ENCODE data around the gene RCVRN. TPM values are rescaled to one million over a fixed set of nuclear protein-coding genes. Genes with fewer than 3 reads are reported as not detected.

The RCVRN gene
- total and polyA plus RNA-seq, 3 donors from 2014 or later = 0.32 to 0.63 (median 0.50) TPM

DNA sequence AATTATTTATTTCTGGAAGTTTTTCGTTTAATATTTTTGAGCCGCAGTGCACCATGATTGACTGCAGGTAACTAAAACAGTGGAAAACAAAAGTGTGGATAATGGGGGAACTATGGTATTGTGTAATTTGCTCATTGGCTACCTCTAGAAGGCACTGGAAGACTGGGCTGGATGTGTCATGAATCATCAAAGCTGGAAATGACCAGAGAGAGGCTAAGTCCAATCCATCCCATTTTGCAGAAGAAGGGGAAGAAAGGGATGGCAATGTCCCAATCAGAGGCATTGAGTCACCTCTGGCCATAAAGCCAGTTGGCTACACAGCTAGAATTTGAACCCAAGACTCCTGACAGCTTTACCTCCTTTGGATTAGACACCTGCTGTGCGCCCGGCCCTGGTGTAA is 50.0 kb downstream of the RCVRN start:
- Histone ChIP-seq H3K9me3 (no peaks in the 10 kb centered on the region), H3K4me1 (no peaks in the 10 kb centered on the region), H3K36me3 (ENCODE audit: low read depth, missing control alignments) (no peaks in the 10 kb centered on the region), H3K27ac (no peak overlapping the region), H3K4me3 (no peak overlapping the region), H3K27me3 (no peaks in the 10 kb centered on the region)
- TF ChIP-seq, protein P1, sequence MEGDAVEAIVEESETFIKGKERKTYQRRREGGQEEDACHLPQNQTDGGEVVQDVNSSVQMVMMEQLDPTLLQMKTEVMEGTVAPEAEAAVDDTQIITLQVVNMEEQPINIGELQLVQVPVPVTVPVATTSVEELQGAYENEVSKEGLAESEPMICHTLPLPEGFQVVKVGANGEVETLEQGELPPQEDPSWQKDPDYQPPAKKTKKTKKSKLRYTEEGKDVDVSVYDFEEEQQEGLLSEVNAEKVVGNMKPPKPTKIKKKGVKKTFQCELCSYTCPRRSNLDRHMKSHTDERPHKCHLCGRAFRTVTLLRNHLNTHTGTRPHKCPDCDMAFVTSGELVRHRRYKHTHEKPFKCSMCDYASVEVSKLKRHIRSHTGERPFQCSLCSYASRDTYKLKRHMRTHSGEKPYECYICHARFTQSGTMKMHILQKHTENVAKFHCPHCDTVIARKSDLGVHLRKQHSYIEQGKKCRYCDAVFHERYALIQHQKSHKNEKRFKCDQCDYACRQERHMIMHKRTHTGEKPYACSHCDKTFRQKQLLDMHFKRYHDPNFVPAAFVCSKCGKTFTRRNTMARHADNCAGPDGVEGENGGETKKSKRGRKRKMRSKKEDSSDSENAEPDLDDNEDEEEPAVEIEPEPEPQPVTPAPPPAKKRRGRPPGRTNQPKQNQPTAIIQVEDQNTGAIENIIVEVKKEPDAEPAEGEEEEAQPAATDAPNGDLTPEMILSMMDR (IDR thresholded peaks at IDR 0.05) = no peak
- TF ChIP-seq POLR2A (IDR thresholded peaks at IDR 0.05) = no peak
- WGBS, 2 donors = 91 to 92% methylated on average over 4 of the region's 4 CpGs
- intact Hi-C loops (cut with DNase I; ENCODE audit: low total_unique reads) = no loop called here
- DNase-seq = no peak

DNA sequence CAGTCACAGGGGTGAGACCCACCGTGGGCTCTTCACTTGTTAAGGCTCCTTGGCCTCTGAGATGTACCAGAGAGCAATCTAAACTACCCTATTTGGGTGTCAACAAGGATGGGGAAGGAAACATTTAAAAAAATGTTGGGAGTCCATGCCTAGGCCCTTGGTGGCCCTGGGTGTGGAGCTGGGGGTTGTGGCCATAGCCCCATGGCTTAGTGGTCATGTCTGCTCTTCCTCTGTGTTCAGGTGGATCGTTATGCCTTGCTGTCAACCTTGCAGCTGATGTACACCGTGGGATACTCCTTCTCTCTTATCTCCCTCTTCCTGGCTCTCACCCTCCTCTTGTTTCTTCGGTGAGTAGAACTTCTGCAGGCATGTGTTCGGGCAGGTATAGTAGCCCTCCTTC is 50.8 kb downstream of the RCVRN start:
- Histone ChIP-seq H3K36me3 (ENCODE audit: low read depth, missing control alignments) (no peaks in the 10 kb centered on the region), H3K4me1 (no peaks in the 10 kb centered on the region), H3K27ac (no peak overlapping the region), H3K27me3 (no peaks in the 10 kb centered on the region), H3K4me3 (no peak overlapping the region), H3K9me3 (no peaks in the 10 kb centered on the region)
- no peak for DNase-seq
- intact Hi-C loops (cut with DNase I; ENCODE audit: low total_unique reads) = no loop called here
- TF ChIP-seq, protein P1 (IDR thresholded peaks at IDR 0.05) = no peak
- no peak for TF ChIP-seq POLR2A (IDR thresholded peaks at IDR 0.05)
- 82 to 85% methylated on average over 5 of the region's 5 CpGs for WGBS, 2 donors

DNA sequence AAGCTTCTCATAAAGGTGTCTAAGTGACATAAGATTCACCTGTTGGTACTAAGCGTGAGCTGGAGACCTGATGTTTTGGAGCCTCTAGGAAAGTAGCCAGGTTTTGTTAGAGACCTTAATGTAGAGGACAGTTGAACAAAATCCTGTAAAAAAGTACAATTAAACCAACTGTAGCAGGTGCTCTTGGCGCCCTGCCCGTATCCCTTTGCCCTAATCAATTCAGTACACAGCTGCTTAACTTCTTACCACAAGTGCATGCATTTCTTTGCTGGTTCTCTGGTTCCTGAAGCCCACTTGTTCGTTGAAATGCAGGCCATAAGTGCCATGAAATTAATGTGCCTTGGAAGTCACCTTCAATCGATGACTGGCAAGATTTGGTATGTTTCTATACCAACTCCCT is 54.9 kb downstream of the RCVRN start:
- WGBS, 2 donors = 93 to 95% methylated on average over 5 of the region's 5 CpGs
- Histone ChIP-seq H3K9me3 (no peaks in the 10 kb centered on the region), H3K36me3 (ENCODE audit: low read depth, missing control alignments) (no peaks in the 10 kb centered on the region), H3K27me3 (no peaks in the 10 kb centered on the region), H3K4me1 (no peaks in the 10 kb centered on the region), H3K4me3 (no peak overlapping the region), H3K27ac (no peak overlapping the region)
- TF ChIP-seq POLR2A (IDR thresholded peaks at IDR 0.05) = no peak
- TF ChIP-seq, protein P1 (IDR thresholded peaks at IDR 0.05) = no peak
- intact Hi-C loops (cut with DNase I; ENCODE audit: low total_unique reads) = no loop called here
- DNase-seq = no peak

Other genes starting within 250 kb of the RCVRN start
- gene DHRS7C, start 113.7 kb downstream of the RCVRN start, total RNA-seq = under 1 TPM in 1 of 2 donors, not detected in 1; 0.79 TPM
- 0.46 TPM for gene DHRS7C, start 113.7 kb downstream of the RCVRN start, polyA plus RNA-seq (ENCODE audit: insufficient read depth, low read depth, low replicate concordance)
- gene GSG1L2, start 83.2 kb downstream of the RCVRN start, total RNA-seq = under 1 TPM in 1 of 2 donors, not detected in 1; 0.50 TPM
- gene GSG1L2, start 83.2 kb downstream of the RCVRN start, polyA plus RNA-seq (ENCODE audit: insufficient read depth, low read depth, low replicate concordance) = 0.79 TPM
- 1 to 10 TPM in 1 of 2 donors, under 1 TPM in 1; 0.81 to 1.3 TPM for gene GLP2R, start 79.3 kb downstream of the RCVRN start, total RNA-seq
- 0.70 TPM for gene GLP2R, start 79.3 kb downstream of the RCVRN start, polyA plus RNA-seq (ENCODE audit: insufficient read depth, low read depth, low replicate concordance)

All from testis (tissue), 3 donors.